HepG2 (cell line): Measurements from ENCODE around the gene PLCL1. TPM values are rescaled to one million over a fixed set of nuclear protein-coding genes. Genes with fewer than 3 reads are reported as not detected.

Experiments
- SMAD9 ChIP-seq: sonication (generic); formaldehyde crosslinking; IDR thresholded peaks from 2 replicates; pipeline ENCODE4 v1.5.1; 2020; ENCODE audit warnings: mild to moderate bottlenecking, missing genetic modification reagents
- UBTF ChIP-seq: sonication (generic); formaldehyde crosslinking; IDR thresholded peaks from 2 replicates; pipeline ENCODE4 v1.4.0; 2020; ENCODE audit warnings: mild to moderate bottlenecking, missing genetic modification reagents
- ZNF614 ChIP-seq: IDR thresholded peaks from 2 replicates; pipeline ENCODE4 v1.6.1; 2018; ENCODE audit warnings: missing biosample characterization, missing genetic modification reagents, inconsistent platforms, borderline replicate concordance
- ZNF674 ChIP-seq: sonication (generic); formaldehyde crosslinking; IDR thresholded peaks from 2 replicates; pipeline ENCODE4 v1.5.0; 2020; ENCODE audit warnings: low read depth, mild to moderate bottlenecking, missing genetic modification reagents
- ZNF687 ChIP-seq: sonication (generic); formaldehyde crosslinking; IDR thresholded peaks from 2 replicates; pipeline ENCODE4 v1.5.1; 2020; ENCODE audit warnings: mild to moderate bottlenecking, missing genetic modification reagents, moderate library complexity
- polyA plus RNA-seq, 8 experiments: library from polyadenylated mRNA; depleted of rRNA in 3 of 8; stranded (reverse) in 7 of 8; unstranded in 1 of 8; fragments of >200 nt; fragmentation: Illumina TruSeq in 4 of 8; extraction: Trizol in 4 of 8; gene quantifications; 2 replicates each; pipeline versions ENCODE4 v1.2.1 to v1.2.3, GENCODE V29; 2011 to 2016; ENCODE audit warnings: low read depth in 4 of 8, missing spikeins in 1 of 8, mixed read lengths in 1 of 8; ENCODE audit not compliant: insufficient read depth in 1 of 8
- total RNA-seq, 5 experiments: library from RNA; depleted of rRNA; stranded (reverse); fragments of >200 nt; fragmentation: Illumina TruSeq; extraction: Trizol; gene quantifications; 2 replicates each; pipeline ENCODE4 v1.2.3, GENCODE V29; 2016; ENCODE audit warnings: low read depth in 1 of 5

PLCL1 gene
- total and polyA plus RNA-seq, 2 of the 13 experiments (the other 11 are each of a cell fraction or from before 2014, with no cell fraction given) = not detected

- TF ChIP-seq ZNF687 (CRISPR knock-in tag) (no peak), UBTF (CRISPR knock-in tag) (no peak), SMAD9 (CRISPR knock-in tag) (no peak), ZNF614 (no peak), ZNF674 (no peak)
Measured at GRCh38 chr2:198033626-198034025, 229.2 kb downstream of the PLCL1 start (continued).
